Right atrium auricular region (tissue), 2 donors: ENCODE results near the gene TMC2. TPM values are rescaled to one million over a fixed set of nuclear protein-coding genes. Genes with fewer than 3 reads are reported as not detected.

Source experiments
- DNase-seq: peaks from one replicate; pipeline ENCODE4 v3.0.0-alpha.2; 2019; ENCODE audit warnings: low spot score
- H3K27ac ChIP-seq, 2 donors: fragments of 200-600 bp; sonication (generic); 1 replicate in 1 of 2; 2 replicates in 1 of 2; pipeline ENCODE4 v1.5.1; 2016 to 2019
- H3K27me3 ChIP-seq, 2 donors: fragments of 200-600 bp; sonication (generic); one replicate each; pipeline versions ENCODE4 v1.5.1 to v1.6.0; 2017 to 2019
- H3K36me3 ChIP-seq: fragments of 200-600 bp; sonication (generic); one replicate; pipeline ENCODE4 v1.5.1; 2016
- H3K4me1 ChIP-seq, 2 donors: fragments of 200-600 bp; sonication (generic); one replicate each; pipeline versions ENCODE4 v1.5.1 to v1.6.0; 2017 to 2019
- H3K4me3 ChIP-seq, 2 donors: fragments of 200-600 bp; sonication (generic); 1 replicate in 1 of 2; 2 replicates in 1 of 2; pipeline ENCODE4 v1.5.1; 2017 to 2019; ENCODE audit warnings: mild to moderate bottlenecking in 1 of 2, moderate library complexity in 1 of 2
- H3K9me3 ChIP-seq, 2 donors: fragments of 200-600 bp; sonication (generic); one replicate each; pipeline ENCODE4 v1.5.1; 2019
- total RNA-seq, 2 donors: library from RNA; depleted of rRNA; stranded (reverse); fragments of >200 nt; gene quantifications; one replicate each; pipeline ENCODE4 v1.1.0, GENCODE V29; 2016
- TF ChIP-seq, protein P1 (sequence below), 2 donors: fragments of 200-600 bp; sonication (generic); IDR thresholded peaks; one replicate each; pipeline ENCODE4 v1.5.1; 2019; ENCODE audit warnings: antibody characterized with exemption in 2 of 2

The TMC2 gene
- total RNA-seq, 2 donors from 2014 or later: not detected

DNA sequence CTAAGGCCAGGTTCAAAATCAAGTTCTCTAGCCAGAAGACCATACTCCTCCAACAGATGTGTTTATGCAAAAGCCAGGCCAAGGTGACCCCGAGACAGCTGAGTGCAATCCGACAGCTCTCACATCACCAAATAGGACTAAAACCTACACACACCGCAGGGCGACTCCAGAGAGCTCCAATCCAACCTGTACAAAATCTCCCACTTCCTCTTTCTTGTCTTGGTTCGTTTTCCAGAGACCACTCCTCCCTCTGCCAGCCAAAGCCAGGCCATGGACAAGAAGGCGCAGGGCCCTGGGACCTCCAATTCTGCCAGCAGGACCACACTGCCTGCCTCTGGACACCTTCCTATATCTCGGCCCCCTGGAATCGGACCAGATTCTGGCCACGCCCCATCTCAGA lies 104.5 kb downstream of the TMC2 start:
- Histone ChIP-seq H3K27ac (no peak overlapping the region), H3K9me3 (no peaks in the 10 kb centered on the region), H3K36me3 (no peaks in the 10 kb centered on the region), H3K4me3 (no peak overlapping the region), H3K4me1 (no peaks in the 10 kb centered on the region), H3K27me3 (no peaks in the 10 kb centered on the region)
- TF ChIP-seq, protein P1, sequence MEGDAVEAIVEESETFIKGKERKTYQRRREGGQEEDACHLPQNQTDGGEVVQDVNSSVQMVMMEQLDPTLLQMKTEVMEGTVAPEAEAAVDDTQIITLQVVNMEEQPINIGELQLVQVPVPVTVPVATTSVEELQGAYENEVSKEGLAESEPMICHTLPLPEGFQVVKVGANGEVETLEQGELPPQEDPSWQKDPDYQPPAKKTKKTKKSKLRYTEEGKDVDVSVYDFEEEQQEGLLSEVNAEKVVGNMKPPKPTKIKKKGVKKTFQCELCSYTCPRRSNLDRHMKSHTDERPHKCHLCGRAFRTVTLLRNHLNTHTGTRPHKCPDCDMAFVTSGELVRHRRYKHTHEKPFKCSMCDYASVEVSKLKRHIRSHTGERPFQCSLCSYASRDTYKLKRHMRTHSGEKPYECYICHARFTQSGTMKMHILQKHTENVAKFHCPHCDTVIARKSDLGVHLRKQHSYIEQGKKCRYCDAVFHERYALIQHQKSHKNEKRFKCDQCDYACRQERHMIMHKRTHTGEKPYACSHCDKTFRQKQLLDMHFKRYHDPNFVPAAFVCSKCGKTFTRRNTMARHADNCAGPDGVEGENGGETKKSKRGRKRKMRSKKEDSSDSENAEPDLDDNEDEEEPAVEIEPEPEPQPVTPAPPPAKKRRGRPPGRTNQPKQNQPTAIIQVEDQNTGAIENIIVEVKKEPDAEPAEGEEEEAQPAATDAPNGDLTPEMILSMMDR (IDR thresholded peaks at IDR 0.05): no peak
- no peak for DNase-seq

DNA sequence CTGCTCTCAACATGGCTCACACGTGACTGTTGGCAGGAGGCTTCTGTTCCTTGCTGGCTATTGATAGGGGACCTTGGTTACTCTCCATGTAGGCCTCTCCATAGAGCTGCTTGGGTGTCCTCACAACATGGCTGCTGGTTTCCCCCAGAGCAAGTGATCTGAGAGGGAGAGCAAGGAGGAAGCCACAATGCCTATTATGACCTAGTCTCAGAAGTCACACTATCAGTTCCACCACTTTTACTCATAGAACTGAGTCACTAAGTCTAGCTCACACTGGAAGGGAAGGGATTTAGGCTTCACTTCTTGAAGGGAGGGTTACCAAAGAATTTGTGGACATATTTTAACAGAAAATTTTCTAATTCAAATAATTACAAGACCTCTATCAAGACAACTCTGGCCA lies 107.3 kb downstream of the TMC2 start:
- H3K9me3 ChIP-seq: no peaks in the 10 kb centered on the region
- no peaks in the 10 kb centered on the region for H3K36me3 ChIP-seq
- no peaks in the 10 kb centered on the region for H3K4me1 ChIP-seq
- no peaks in the 10 kb centered on the region for H3K27me3 ChIP-seq
- DNase-seq: no peak
- TF ChIP-seq, protein P1 (IDR thresholded peaks at IDR 0.05): no peak
- no peak overlapping the region for H3K4me3 ChIP-seq
- no peak overlapping the region for H3K27ac ChIP-seq

DNA sequence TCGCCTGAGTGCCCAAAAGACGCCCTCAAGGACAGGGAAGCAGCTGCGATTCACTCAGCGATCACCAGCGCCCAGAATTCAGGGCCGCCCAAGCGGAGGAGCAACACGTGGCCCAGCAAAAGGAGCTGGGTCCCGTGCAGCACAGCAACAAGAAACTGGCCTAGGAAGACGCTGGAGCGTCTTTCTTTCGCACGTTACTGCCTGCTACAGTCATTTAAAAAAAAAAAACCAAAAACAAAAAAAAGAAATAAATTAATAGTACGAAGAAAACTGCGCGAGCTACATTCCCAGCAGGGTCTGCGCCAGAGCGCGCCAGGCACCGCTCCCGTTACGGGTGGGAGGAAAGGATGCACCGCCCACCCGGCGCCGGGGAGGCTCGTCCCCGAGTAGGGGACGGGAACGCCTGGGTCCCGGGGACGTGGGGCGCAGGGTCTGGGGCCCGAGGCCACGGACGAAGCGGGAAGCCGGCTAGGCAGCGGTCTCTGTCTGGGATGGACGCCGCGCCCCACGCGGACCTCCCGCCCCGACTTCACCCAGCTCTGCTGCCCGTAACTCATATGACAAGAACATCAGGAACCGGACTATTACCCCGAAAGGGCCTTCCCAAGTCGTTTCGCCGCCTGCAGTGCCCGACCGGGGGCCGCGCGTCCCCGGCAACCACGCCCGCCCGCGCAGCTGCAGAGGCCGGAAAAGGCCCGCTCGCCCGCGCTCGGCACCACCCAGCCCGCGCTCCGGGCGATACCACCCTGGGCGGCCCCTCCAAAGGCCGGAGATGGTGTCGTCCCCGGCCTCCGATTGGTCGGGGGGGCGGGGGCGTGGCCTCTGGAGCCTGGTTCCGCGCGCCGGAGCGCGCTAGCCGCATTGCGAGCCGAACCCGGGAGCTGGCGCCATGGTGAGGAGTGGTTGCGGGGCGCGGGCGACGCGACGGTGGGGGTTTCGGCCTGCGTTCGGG lies 115.7 kb downstream of the TMC2 start, which contains the start of gene NOP56:
NOP56 (plus strand) TSS at position 861 of the 952 bp plus-strand sequence; CDS start at position 890, 29 bp downstream.
- Histone ChIP-seq H3K4me3 (peak within 1 kb of the TSS; percentile 62 to 80), H3K36me3 (peaks cover 31% of the 10 kb centered on the region), H3K27ac (peak within 1 kb of the TSS; percentile 79 to 86), H3K4me1 (peaks cover 0 to 22% of the 10 kb centered on the region in 2 donors), H3K9me3 (no peaks in the 10 kb centered on the region), H3K27me3 (no peaks in the 10 kb centered on the region)
- TF ChIP-seq, protein P1 (IDR thresholded peaks at IDR 0.05): no peak
- peak; percentile 89 for DNase-seq

DNA sequence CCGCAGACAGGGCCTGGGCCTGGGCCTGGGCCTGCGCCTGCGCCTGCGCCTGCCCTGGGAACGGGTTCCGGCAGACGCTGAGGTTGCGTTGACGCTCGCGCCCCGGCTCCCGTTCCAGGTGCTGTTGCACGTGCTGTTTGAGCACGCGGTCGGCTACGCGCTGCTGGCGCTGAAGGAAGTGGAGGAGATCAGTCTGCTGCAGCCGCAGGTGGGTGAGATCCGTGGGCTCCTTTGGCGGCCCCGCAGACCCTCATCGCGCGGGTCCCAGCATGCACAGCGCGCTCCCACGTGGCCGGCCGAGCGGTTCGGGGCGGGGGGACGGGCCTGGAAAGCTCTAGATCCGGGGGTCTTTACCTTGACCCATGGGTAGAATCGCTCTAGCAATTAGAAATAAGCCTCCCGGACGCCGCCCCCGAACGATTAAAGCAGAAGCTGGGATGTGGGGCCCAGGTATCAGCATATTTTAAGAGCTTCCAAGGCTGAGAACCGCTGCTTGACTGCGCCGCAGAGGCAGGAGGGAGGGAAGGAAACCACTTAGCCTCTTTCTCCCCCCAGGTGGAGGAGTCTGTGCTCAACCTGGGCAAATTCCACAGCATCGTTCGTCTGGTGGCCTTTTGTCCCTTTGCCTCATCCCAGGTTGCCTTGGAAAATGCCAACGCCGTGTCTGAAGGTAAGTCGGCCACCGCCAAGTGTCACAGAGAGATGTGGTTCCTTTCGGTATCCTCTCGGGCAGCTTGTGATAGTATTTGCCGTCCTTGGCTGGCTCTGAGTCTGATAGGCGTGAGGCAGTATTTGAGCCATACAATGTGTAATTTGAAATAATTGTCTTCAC lies 116.6 kb downstream of the TMC2 start:
- peak overlapping the region; percentile 62 to 80 for H3K4me3 ChIP-seq
- DNase-seq: no peak
- no peaks in the 10 kb centered on the region for H3K27me3 ChIP-seq
- H3K27ac ChIP-seq: peak overlapping the region; percentile 79 to 86
- H3K4me1 ChIP-seq: peaks cover 0 to 22% of the 10 kb centered on the region in 2 donors
- H3K9me3 ChIP-seq: no peaks in the 10 kb centered on the region
- peaks cover 40% of the 10 kb centered on the region for H3K36me3 ChIP-seq
- TF ChIP-seq, protein P1 (IDR thresholded peaks at IDR 0.05): no peak

DNA sequence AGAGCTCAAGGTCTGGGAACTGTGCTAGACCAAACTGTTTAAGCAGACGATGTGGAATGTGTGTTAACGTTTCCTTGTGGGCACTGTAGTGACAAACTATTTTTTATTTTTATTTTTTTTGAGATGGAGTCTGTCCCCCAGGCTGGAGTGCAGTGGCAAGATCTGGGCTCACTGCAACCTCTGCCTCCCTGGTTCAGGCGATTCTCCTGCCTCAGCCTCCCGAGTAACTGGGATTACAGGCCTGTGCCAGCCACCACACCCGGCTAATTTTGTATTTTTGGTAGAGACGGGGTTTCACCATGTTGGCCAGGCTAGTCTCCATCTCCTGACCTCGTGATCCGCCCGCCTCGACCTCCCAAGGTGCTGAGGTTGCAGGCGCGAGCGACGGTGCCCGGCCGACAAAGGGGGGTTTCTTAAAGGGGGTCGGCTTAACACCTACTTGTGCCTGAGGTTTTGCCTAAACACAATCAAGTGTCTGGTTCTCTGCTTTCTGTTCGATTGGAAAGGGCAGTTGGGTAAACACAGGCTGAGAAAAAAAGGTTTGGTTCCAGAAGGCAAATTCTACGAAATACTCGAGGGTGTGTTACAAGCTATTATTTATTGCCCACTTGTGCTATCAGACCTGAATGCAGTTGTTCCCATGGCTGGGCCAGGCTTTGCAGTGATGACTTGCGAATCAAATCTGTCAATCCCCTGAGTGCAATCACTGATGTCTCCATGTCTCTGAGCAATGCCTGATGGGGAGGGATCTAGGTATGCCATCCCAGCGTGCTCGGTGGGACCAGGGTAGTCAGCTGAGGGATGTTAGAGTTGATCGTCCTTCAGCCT lies 117.4 kb downstream of the TMC2 start:
- peaks cover 48% of the 10 kb centered on the region for H3K36me3 ChIP-seq
- H3K9me3 ChIP-seq: no peaks in the 10 kb centered on the region
- no peak for DNase-seq
- TF ChIP-seq, protein P1 (IDR thresholded peaks at IDR 0.05): no peak
- H3K4me1 ChIP-seq: peaks cover 0 to 22% of the 10 kb centered on the region in 2 donors
- no peaks in the 10 kb centered on the region for H3K27me3 ChIP-seq
- peak overlapping the region in 1 of 2 donors; percentile 79 for H3K27ac ChIP-seq
- H3K4me3 ChIP-seq: peak overlapping the region; percentile 62 to 80
